Stimulated activated CD4-positive, alpha-beta T cell treated with anti-CD3 and anti-CD28 coated beads, Interleukin-1b, Interleukin-23, amount 100 ng/mL, for 24 hours (primary cell): ENCODE measurements around the gene NTRK3.
"Not testable (repeated sequence)": the region's sequence is repeated elsewhere in the genome, so short reads cannot be mapped to it uniquely, and the experiment has no call there.

ENCODE experiments used
- DNase-seq, 4 experiments: peaks; one replicate each; pipeline ENCODE4 v3.0.0-alpha.2; 2020; ENCODE audit warnings: low read depth in 4 of 4, low spot score in 1 of 4

The NTRK3 gene

GRCh38 chr15:88038261-88038660, 218.3 kb downstream of the NTRK3 start:
- no peak for DNase-seq

- no peak for DNase-seq
These were observed 220.2 kb downstream of the NTRK3 start for GRCh38 chr15:88036154-88036839.

- DNase-seq: no peak
These were observed 221.2 kb downstream of the NTRK3 start for GRCh38 chr15:88035381-88035780.

GRCh38 chr15:88033421-88033820, 223.1 kb downstream of the NTRK3 start:
- not testable (repeated sequence) for DNase-seq

GRCh38 chr15:88032787-88033186, 223.8 kb downstream of the NTRK3 start:
- no peak for DNase-seq

GRCh38 chr15:88031461-88031860, 225.1 kb downstream of the NTRK3 start:
- no peak for DNase-seq

GRCh38 chr15:88029696-88030095, 226.8 kb downstream of the NTRK3 start:
- DNase-seq: no peak

- DNase-seq: no peak
These were observed 228.5 kb downstream of the NTRK3 start for GRCh38 chr15:88028024-88028423.

- no peak for DNase-seq
These were observed 232.6 kb downstream of the NTRK3 start for GRCh38 chr15:88023914-88024313.

GRCh38 chr15:88022716-88023115, 233.8 kb downstream of the NTRK3 start:
- no peak for DNase-seq

GRCh38 chr15:88021601-88022000, 234.9 kb downstream of the NTRK3 start:
- DNase-seq: no peak

GRCh38 chr15:88020806-88021205, 235.7 kb downstream of the NTRK3 start:
- no peak for DNase-seq

- DNase-seq: no peak
These were observed 236.9 kb downstream of the NTRK3 start for GRCh38 chr15:88019656-88020055.

GRCh38 chr15:88018869-88019641, 237.5 kb downstream of the NTRK3 start:
- no peak for DNase-seq

GRCh38 chr15:88017753-88018152, 238.8 kb downstream of the NTRK3 start:
- no peak for DNase-seq

GRCh38 chr15:88016406-88016805, 240.1 kb downstream of the NTRK3 start:
- no peak for DNase-seq

GRCh38 chr15:88015228-88015860, 241.2 kb downstream of the NTRK3 start:
- DNase-seq: no peak

- DNase-seq: no peak
These were observed 241.9 kb downstream of the NTRK3 start for GRCh38 chr15:88014454-88015160.

- DNase-seq: no peak
These were observed 243.4 kb downstream of the NTRK3 start for GRCh38 chr15:88013111-88013510.

- DNase-seq: no peak
These were observed 243.9 kb downstream of the NTRK3 start for GRCh38 chr15:88012688-88013087.

- no peak for DNase-seq
These were observed 244.3 kb downstream of the NTRK3 start for GRCh38 chr15:88012233-88012632.

- no peak for DNase-seq
These were observed 245.0 kb downstream of the NTRK3 start for GRCh38 chr15:88011533-88011932.
